NCI-H69 (cell line): ENCODE data around the gene NET1.

Source experiments
- DNase-seq: peaks from one replicate; lab custom pipeline; 2025; lab: John Stamatoyannopoulos, UW

Gene NET1

GRCh38 chr10:5442065-5442989, 30.0 kb downstream of the NET1 start:
- DNase-seq, result peak; percentile 31

- no peak for DNase-seq
These were observed 30.6 kb downstream of the NET1 start for GRCh38 chr10:5442990-5443370.

- DNase-seq, result no peak
These were observed 31.1 kb downstream of the NET1 start for GRCh38 chr10:5443429-5443828.

GRCh38 chr10:5445006-5445405, 32.6 kb downstream of the NET1 start:
- peak; percentile 50 for DNase-seq

- DNase-seq, result peak; percentile 82
These were observed 34.1 kb downstream of the NET1 start for GRCh38 chr10:5446390-5446926.

- no peak for DNase-seq
These were observed 34.7 kb downstream of the NET1 start for GRCh38 chr10:5447056-5447455.

- DNase-seq, result no peak
These were observed 35.3 kb downstream of the NET1 start for GRCh38 chr10:5447611-5448071.

GRCh38 chr10:5448333-5449001, 36.1 kb downstream of the NET1 start:
- no peak for DNase-seq

- DNase-seq, result no peak
These were observed 36.9 kb downstream of the NET1 start for GRCh38 chr10:5449227-5449626.

- DNase-seq, result no peak
These were observed 37.5 kb downstream of the NET1 start for GRCh38 chr10:5449823-5450222.

GRCh38 chr10:5450605-5451384, 38.4 kb downstream of the NET1 start:
- DNase-seq, result no peak

GRCh38 chr10:5453749-5454489, 41.6 kb downstream of the NET1 start:
- no peak for DNase-seq

GRCh38 chr10:5456563-5456962, 44.2 kb downstream of the NET1 start:
- no peak for DNase-seq

GRCh38 chr10:5457741-5458140, 45.4 kb downstream of the NET1 start:
- DNase-seq, result no peak

- DNase-seq, result no peak
These were observed 46.1 kb downstream of the NET1 start for GRCh38 chr10:5458425-5458824.

- no peak for DNase-seq
These were observed 46.8 kb downstream of the NET1 start for GRCh38 chr10:5458949-5459747.

- no peak for DNase-seq
These were observed 48.3 kb downstream of the NET1 start for GRCh38 chr10:5460468-5461202.

GRCh38 chr10:5461203-5461588, 48.8 kb downstream of the NET1 start:
- peak; percentile 4 for DNase-seq

- DNase-seq, result no peak
These were observed 49.8 kb downstream of the NET1 start for GRCh38 chr10:5461914-5462840.
